H9 (cell line): ENCODE results near the gene OSR1. TPM values are rescaled to one million over a fixed set of nuclear protein-coding genes. Genes with fewer than 3 reads are reported as not detected.

ENCODE experiments used
- DNase-seq: peaks from one replicate; pipeline ENCODE4 v3.0.0-alpha.2; 2017
- H2AFZ ChIP-seq: one replicate; pipeline ENCODE4 v1.6.1; 2013; ENCODE audit warnings: mild to moderate bottlenecking, low read length, control low read depth, moderate library complexity
- H2AK5ac ChIP-seq: 2 replicates; pipeline ENCODE4 v1.6.1; 2013; ENCODE audit warnings: low read length, control low read depth, mixed read lengths; ENCODE audit not compliant: insufficient read length
- H2BK120ac ChIP-seq: one replicate; pipeline ENCODE4 v1.6.1; 2013; ENCODE audit warnings: low read depth, mild to moderate bottlenecking, low read length, control low read depth, inconsistent platforms; ENCODE audit not compliant: poor library complexity, severe bottlenecking
- H2BK12ac ChIP-seq: 2 replicates; pipeline ENCODE4 v1.6.1; 2013; ENCODE audit warnings: low read length, control low read depth, mixed read lengths, low read depth; ENCODE audit not compliant: insufficient read length
- H2BK15ac ChIP-seq: 2 replicates; pipeline ENCODE4 v1.6.1; 2013; ENCODE audit warnings: low read depth, low read length, control low read depth
- H2BK20ac ChIP-seq: one replicate; pipeline ENCODE4 v1.6.1; 2013; ENCODE audit warnings: low read depth, mild to moderate bottlenecking, low read length, control low read depth, inconsistent platforms; ENCODE audit not compliant: poor library complexity, severe bottlenecking
- H2BK5ac ChIP-seq: 2 replicates; pipeline ENCODE4 v1.6.1; 2013; ENCODE audit warnings: low read length, control low read depth, mixed read lengths; ENCODE audit not compliant: insufficient read length
- H3K14ac ChIP-seq: 2 replicates; pipeline ENCODE4 v1.6.1; 2013; ENCODE audit warnings: low read length, control low read depth; ENCODE audit not compliant: insufficient read depth
- H3K18ac ChIP-seq: 2 replicates; pipeline ENCODE4 v1.6.1; 2013; ENCODE audit warnings: low read depth, mild to moderate bottlenecking, mixed read lengths, low read length, control low read depth; ENCODE audit not compliant: insufficient read length
- H3K23ac ChIP-seq: 2 replicates; pipeline ENCODE4 v1.6.1; 2013; ENCODE audit warnings: low read length, control low read depth, mixed read lengths, low read depth; ENCODE audit not compliant: insufficient read length
- H3K23me2 ChIP-seq: 2 replicates; pipeline ENCODE4 v1.6.1; 2013; ENCODE audit warnings: low read depth, mild to moderate bottlenecking, mixed read lengths, low read length, control low read depth; ENCODE audit not compliant: insufficient read length, poor library complexity, severe bottlenecking
- H3K27ac ChIP-seq: 2 replicates; pipeline ENCODE4 v1.5.1; 2013; ENCODE audit warnings: low read length, control low read depth, mixed read lengths, low read depth; ENCODE audit not compliant: insufficient read length
- H3K27me3 ChIP-seq: 2 replicates; pipeline ENCODE4 v1.6.1; 2013; ENCODE audit warnings: low read length, control low read depth, inconsistent platforms; ENCODE audit not compliant: insufficient read depth
- H3K4ac ChIP-seq: 2 replicates; pipeline ENCODE4 v1.6.1; 2013; ENCODE audit warnings: low read depth, mild to moderate bottlenecking, control low read depth, inconsistent platforms, low read length, moderate library complexity
- H3K4me1 ChIP-seq: 2 replicates; pipeline ENCODE4 v1.6.1; 2013; ENCODE audit warnings: low read length, control low read depth, inconsistent platforms; ENCODE audit not compliant: insufficient read depth
- H3K4me2 ChIP-seq: 2 replicates; pipeline ENCODE4 v1.6.1; 2013; ENCODE audit warnings: low read length, control low read depth, mixed read lengths; ENCODE audit not compliant: insufficient read length, insufficient read depth
- H3K56ac ChIP-seq: 2 replicates; pipeline ENCODE4 v1.6.1; 2013; ENCODE audit warnings: low read depth, mild to moderate bottlenecking, mixed read lengths, low read length, control low read depth; ENCODE audit not compliant: insufficient read length
- H3K79me1 ChIP-seq: 2 replicates; pipeline ENCODE4 v1.6.1; 2013; ENCODE audit warnings: low read depth, mild to moderate bottlenecking, moderate library complexity, low read length, control low read depth, inconsistent platforms; ENCODE audit not compliant: insufficient read depth, poor library complexity, severe bottlenecking
- H3K79me2 ChIP-seq: 2 replicates; pipeline ENCODE4 v1.6.1; 2013; ENCODE audit warnings: low read length, control low read depth, inconsistent platforms; ENCODE audit not compliant: insufficient read depth
- H3K9ac ChIP-seq: 2 replicates; pipeline ENCODE4 v1.6.1; 2013; ENCODE audit warnings: low read length, control low read depth, mixed read lengths; ENCODE audit not compliant: insufficient read length; ENCODE audit errors: extremely low read depth
- H3K9me3 ChIP-seq: one replicate; pipeline ENCODE4 v1.6.1; 2013; ENCODE audit warnings: low read depth, low read length, inconsistent platforms; ENCODE audit not compliant: control insufficient read depth
- H3T11ph ChIP-seq: one replicate; pipeline ENCODE4 v1.6.1; 2013; ENCODE audit warnings: mild to moderate bottlenecking, low read length, control low read depth, inconsistent platforms
- H4K20me1 ChIP-seq: one replicate; pipeline ENCODE4 v1.6.1; 2013; ENCODE audit not compliant: control insufficient read depth, insufficient read length, insufficient read depth
- H4K5ac ChIP-seq: 2 replicates; pipeline ENCODE4 v1.6.1; 2013; ENCODE audit warnings: low read depth, mild to moderate bottlenecking, mixed read lengths, low read length, control low read depth; ENCODE audit not compliant: insufficient read length
- H4K8ac ChIP-seq: replicated peaks from 2 replicates; pipeline ENCODE4 v1.6.1; 2013; ENCODE audit warnings: low read length, control low read depth, mixed read lengths, low read depth; ENCODE audit not compliant: insufficient read length
- H4K91ac ChIP-seq: 2 replicates; pipeline ENCODE4 v1.6.1; 2013; ENCODE audit warnings: low read depth, mild to moderate bottlenecking, moderate library complexity, mixed read lengths, low read length, control low read depth; ENCODE audit not compliant: insufficient read length
- H3K27ac Mint-ChIP-seq, 3 experiments: 2 replicates in 2 of 3; 3 replicates in 1 of 3; pipeline ENCODE4 v1.8.0; 2020 to 2021; ENCODE audit warnings: mixed read lengths in 3 of 3, mild to moderate bottlenecking in 1 of 3, moderate library complexity in 1 of 3
- H3K27me3 Mint-ChIP-seq: 2 replicates; pipeline ENCODE4 v1.8.0; 2021; ENCODE audit warnings: low read depth, mild to moderate bottlenecking, moderate library complexity, mixed read lengths
- H3K36me3 Mint-ChIP-seq, 3 experiments: 2 replicates in 2 of 3; 3 replicates in 1 of 3; pipeline ENCODE4 v1.8.0; 2020 to 2021; ENCODE audit warnings: low read depth in 3 of 3, mixed read lengths in 3 of 3; ENCODE audit not compliant: insufficient read depth in 1 of 3
- H3K4me1 Mint-ChIP-seq, 2 experiments: 2 replicates each; pipeline ENCODE4 v1.8.0; 2020; ENCODE audit warnings: mixed read lengths in 2 of 2
- H3K4me3 Mint-ChIP-seq, 2 experiments: 2 replicates in 1 of 2; 3 replicates in 1 of 2; pipeline ENCODE4 v1.8.0; 2020 to 2021; ENCODE audit warnings: mild to moderate bottlenecking in 2 of 2, mixed read lengths in 2 of 2, moderate library complexity in 1 of 2
- H3K9me3 Mint-ChIP-seq, 2 experiments: 2 replicates in 1 of 2; 3 replicates in 1 of 2; pipeline ENCODE4 v1.8.0; 2020; ENCODE audit warnings: mild to moderate bottlenecking in 2 of 2, mixed read lengths in 2 of 2, moderate library complexity in 1 of 2
- WGBS: extraction: QIAGEN DNeasy Blood & Tissue Kit; methylation state at CpG from one replicate; pipeline ENCODE4 v1.1.7; 2013; ENCODE audit warnings: missing lambda C conversion rate, low lambda C conversion rate, mixed read lengths; ENCODE audit not compliant: insufficient read length; ENCODE audit errors: extremely low coverage; 5-methylcytosine and 5-hydroxymethylcytosine counted together
- microRNA-seq: library from miRNA; unstranded; fragments of <30 nt; microRNA quantifications from one replicate; pipeline ENCODE4, GENCODE V29; 2020; ENCODE audit warnings: borderline microRNAs expressed
- total RNA-seq: library from RNA; stranded (reverse); gene quantifications from 2 replicates; pipeline ENCODE4 v1.2.1, GENCODE V29; 2021
- TF ChIP-seq, protein P1 (sequence below): fragments of 200-600 bp; sonication (generic); conservative IDR thresholded peaks from 3 replicates; pipeline ENCODE4 v1.8.0; 2021; ENCODE audit warnings: antibody characterized with exemption, mild to moderate bottlenecking

Gene OSR1
- total RNA-seq, 1 experiment from 2014 or later: 0.35 TPM

DNA sequence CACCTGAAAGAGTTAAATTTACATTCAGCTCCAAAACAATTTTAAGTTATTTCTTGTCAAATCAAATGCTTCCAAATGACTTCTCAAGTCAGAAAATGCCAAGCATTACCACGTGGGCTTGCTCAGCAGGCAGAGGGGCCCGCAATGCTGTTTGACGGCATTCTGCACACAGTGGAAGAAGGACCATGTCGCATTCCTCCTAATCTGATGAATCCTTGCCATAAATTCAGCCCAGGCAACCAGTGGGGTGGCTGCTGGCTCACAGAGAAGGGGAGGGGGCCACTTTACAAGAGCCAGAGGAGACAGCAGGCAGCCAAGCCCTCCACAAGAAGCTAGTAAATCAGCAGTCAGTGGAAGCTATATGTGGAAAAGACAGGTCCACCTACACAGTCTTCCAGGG is 56.7 kb downstream of the OSR1 start:
- no peak overlapping the region for H3K9ac ChIP-seq
- no peak overlapping the region for H2AK5ac ChIP-seq
- H3K4me3 Mint-ChIP-seq: no peak overlapping the region
- H3K4me1 Mint-ChIP-seq: peaks cover 9 to 13% of the 10 kb centered on the region in 2 experiments
- H3K9me3 Mint-ChIP-seq: peaks cover 0 to 9% of the 10 kb centered on the region in 2 experiments; a peak in 2 of 5 replicates
- H3K27me3 ChIP-seq: no peaks in the 10 kb centered on the region
- no peak overlapping the region for H4K5ac ChIP-seq
- no peak overlapping the region for H3T11ph ChIP-seq
- H3K27me3 Mint-ChIP-seq: peaks cover under 1% of the 10 kb centered on the region; the same call in 1 of the 2 replicates
- no CpG with 5 or more reads among the region's 4 CpGs for WGBS
- no peaks in the 10 kb centered on the region for H3K79me1 ChIP-seq
- no peak overlapping the region for H4K8ac ChIP-seq
- H3K36me3 Mint-ChIP-seq: peaks cover 3 to 11% (median 9%) of the 10 kb centered on the region in 3 experiments; a peak in 3 of 7 replicates
- H3K9me3 ChIP-seq: no peaks in the 10 kb centered on the region
- H3K27ac Mint-ChIP-seq: no peak overlapping the region
- no peak overlapping the region for H2BK15ac ChIP-seq
- H3K4ac ChIP-seq: no peak overlapping the region
- no peak overlapping the region for H3K18ac ChIP-seq
- H4K20me1 ChIP-seq: no peaks in the 10 kb centered on the region
- no peak overlapping the region for H2BK20ac ChIP-seq
- TF ChIP-seq, protein P1, sequence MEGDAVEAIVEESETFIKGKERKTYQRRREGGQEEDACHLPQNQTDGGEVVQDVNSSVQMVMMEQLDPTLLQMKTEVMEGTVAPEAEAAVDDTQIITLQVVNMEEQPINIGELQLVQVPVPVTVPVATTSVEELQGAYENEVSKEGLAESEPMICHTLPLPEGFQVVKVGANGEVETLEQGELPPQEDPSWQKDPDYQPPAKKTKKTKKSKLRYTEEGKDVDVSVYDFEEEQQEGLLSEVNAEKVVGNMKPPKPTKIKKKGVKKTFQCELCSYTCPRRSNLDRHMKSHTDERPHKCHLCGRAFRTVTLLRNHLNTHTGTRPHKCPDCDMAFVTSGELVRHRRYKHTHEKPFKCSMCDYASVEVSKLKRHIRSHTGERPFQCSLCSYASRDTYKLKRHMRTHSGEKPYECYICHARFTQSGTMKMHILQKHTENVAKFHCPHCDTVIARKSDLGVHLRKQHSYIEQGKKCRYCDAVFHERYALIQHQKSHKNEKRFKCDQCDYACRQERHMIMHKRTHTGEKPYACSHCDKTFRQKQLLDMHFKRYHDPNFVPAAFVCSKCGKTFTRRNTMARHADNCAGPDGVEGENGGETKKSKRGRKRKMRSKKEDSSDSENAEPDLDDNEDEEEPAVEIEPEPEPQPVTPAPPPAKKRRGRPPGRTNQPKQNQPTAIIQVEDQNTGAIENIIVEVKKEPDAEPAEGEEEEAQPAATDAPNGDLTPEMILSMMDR: no peak
- H3K23ac ChIP-seq: no peak overlapping the region
- H2BK120ac ChIP-seq: no peak overlapping the region
- no peaks in the 10 kb centered on the region for H3K23me2 ChIP-seq
- H3K14ac ChIP-seq: no peak overlapping the region
- no peak overlapping the region for H2AFZ ChIP-seq
- H3K4me1 ChIP-seq: no peaks in the 10 kb centered on the region; the same call in 1 of the 2 replicates
- H2BK12ac ChIP-seq: no peak overlapping the region
- DNase-seq: no peak
- H3K56ac ChIP-seq: no peak overlapping the region
- no peak overlapping the region for H3K4me2 ChIP-seq
- no peak overlapping the region for H2BK5ac ChIP-seq
- H4K91ac ChIP-seq: no peak overlapping the region
- H3K79me2 ChIP-seq: no peaks in the 10 kb centered on the region
- H3K27ac ChIP-seq: no peak overlapping the region

Small RNAs within 50 kb of the gene (microRNA-seq; reads per million reads assigned to microRNA genes)
- not detected for gene MIR4757
